GM19035 (cell line): Measurements from ENCODE around the gene GADD45GIP1.
A peak's percentile ranks its signal among the peaks of the same experiment; 100 is the strongest.
"Not testable (repeated sequence)": the region's sequence is repeated elsewhere in the genome, so short reads cannot be mapped to it uniquely, and the experiment has no call there.

ENCODE experiments used
- ATAC-seq: cut with Tn5 transposase; IDR thresholded peaks from one replicate; pipeline ENCODE4 v1.9.1; 2021; ENCODE audit not compliant: unreplicated experiment

GADD45GIP1 gene

GRCh38 chr19:12944104-12944674 is 12.8 kb downstream of the GADD45GIP1 start:
- ATAC-seq = no peak

- no peak for ATAC-seq
Observed at GRCh38 chr19:12943437-12944044, 13.5 kb downstream of the GADD45GIP1 start.

- no peak for ATAC-seq
Observed at GRCh38 chr19:12940897-12941296, 16.1 kb downstream of the GADD45GIP1 start.

GRCh38 chr19:12939975-12940423 is 17.0 kb downstream of the GADD45GIP1 start:
- no peak for ATAC-seq

- no peak for ATAC-seq
Observed at GRCh38 chr19:12938779-12939601, 18.0 kb downstream of the GADD45GIP1 start.

- ATAC-seq = peak; percentile 84
Observed at GRCh38 chr19:12937927-12938778, 18.9 kb downstream of the GADD45GIP1 start, which contains the start of gene CALR. TSS of gene CALR (plus strand) at chr19:12938609. CDS start at chr19:12938680, 71 bp downstream.

GRCh38 chr19:12937093-12937926 is 19.7 kb downstream of the GADD45GIP1 start:
- ATAC-seq = no peak

GRCh38 chr19:12936582-12936981 is 20.4 kb downstream of the GADD45GIP1 start:
- no peak for ATAC-seq

- no peak for ATAC-seq
Observed at GRCh38 chr19:12935071-12935470, 22.0 kb downstream of the GADD45GIP1 start.

GRCh38 chr19:12933287-12934072 is 23.5 kb downstream of the GADD45GIP1 start, which contains the start of gene FARSA:
TSS of gene FARSA (minus strand) at chr19:12933711. CDS start at chr19:12933696, 15 bp downstream.
- ATAC-seq = peak; percentile 55

GRCh38 chr19:12932392-12933286 is 24.4 kb downstream of the GADD45GIP1 start:
- ATAC-seq = no peak

- ATAC-seq = no peak
Observed at GRCh38 chr19:12930002-12930645, 26.9 kb downstream of the GADD45GIP1 start.

- no peak for ATAC-seq
Observed at GRCh38 chr19:12924621-12925310, 32.3 kb downstream of the GADD45GIP1 start.

GRCh38 chr19:12922959-12923358 is 34.1 kb downstream of the GADD45GIP1 start:
- no peak for ATAC-seq

- ATAC-seq = no peak
Observed at GRCh38 chr19:12921047-12921446, 36.0 kb downstream of the GADD45GIP1 start.

- no peak for ATAC-seq
Observed at GRCh38 chr19:12918253-12918652, 38.8 kb downstream of the GADD45GIP1 start.

GRCh38 chr19:12915860-12916259 is 41.2 kb downstream of the GADD45GIP1 start:
- not testable (repeated sequence) for ATAC-seq
